NCI-H1092 (cell line): Measurements from ENCODE around the gene TSPAN16.
A peak's percentile ranks its signal among the peaks of the same experiment; 100 is the strongest.

Source experiments
- DNase-seq: peaks from one replicate; lab custom pipeline; 2025; lab: John Stamatoyannopoulos, UW

TSPAN16 gene

GRCh38 chr19:11268783-11269267, 27.1 kb upstream of the TSPAN16 start:
- DNase-seq: no peak

GRCh38 chr19:11269408-11269807, 26.6 kb upstream of the TSPAN16 start:
- no peak for DNase-seq

GRCh38 chr19:11273296-11273695, 22.7 kb upstream of the TSPAN16 start:
- DNase-seq: no peak

GRCh38 chr19:11273989-11274388, 22.0 kb upstream of the TSPAN16 start:
- no peak for DNase-seq

GRCh38 chr19:11274533-11275086, 21.4 kb upstream of the TSPAN16 start:
- DNase-seq: no peak

GRCh38 chr19:11278670-11279069, 17.3 kb upstream of the TSPAN16 start:
- no peak for DNase-seq

GRCh38 chr19:11279505-11280236, 16.3 kb upstream of the TSPAN16 start:
- no peak for DNase-seq

- no peak for DNase-seq
Observed at GRCh38 chr19:11281356-11282049, 14.5 kb upstream of the TSPAN16 start.

- DNase-seq: no peak
Observed at GRCh38 chr19:11284515-11284914, 11.4 kb upstream of the TSPAN16 start.

- DNase-seq: no peak
Observed at GRCh38 chr19:11286312-11286974, 9.5 kb upstream of the TSPAN16 start.

GRCh38 chr19:11288349-11288748, 7.6 kb upstream of the TSPAN16 start:
- DNase-seq: no peak

GRCh38 chr19:11290256-11290655, 5.7 kb upstream of the TSPAN16 start:
- DNase-seq: no peak

- DNase-seq: no peak
Observed at GRCh38 chr19:11291415-11291814, 4.5 kb upstream of the TSPAN16 start.

GRCh38 chr19:11291991-11292390, 4.0 kb upstream of the TSPAN16 start:
- DNase-seq: no peak

- peak; percentile 68 for DNase-seq
Observed at GRCh38 chr19:11293433-11294389, 2.2 kb upstream of the TSPAN16 start.

GRCh38 chr19:11295180-11295579, 780 bp upstream of the TSPAN16 start:
- DNase-seq: no peak

- DNase-seq: no peak
Observed at GRCh38 chr19:11296264-11296663, 304 bp downstream of the TSPAN16 start.

- no peak for DNase-seq
Observed at GRCh38 chr19:11299946-11300810, 4.2 kb downstream of the TSPAN16 start.

GRCh38 chr19:11300811-11301120, 4.8 kb downstream of the TSPAN16 start:
- DNase-seq: no peak

- DNase-seq: no peak
Observed at GRCh38 chr19:11304936-11305335, 9.0 kb downstream of the TSPAN16 start.

- no peak for DNase-seq
Observed at GRCh38 chr19:11306337-11306736, 10.4 kb downstream of the TSPAN16 start.
